RWPE1 (cell line): ENCODE results near the gene OR8D4.

Source experiments
- CTCF ChIA-PET: fragments of 350-600 bp; sonication (Branson Sonifier 250); formaldehyde crosslinking; extraction: SDS; loops from one replicate; lab custom pipeline; 2021; lab: Yijun Ruan, JAX
- POLR2A ChIA-PET: fragments of 400-600 bp; formaldehyde crosslinking; extraction: SDS; loops from one replicate; lab custom pipeline; 2020; ENCODE audit warnings: antibody characterized with exemption; ENCODE audit not compliant: low non-redundant PET; lab: Yijun Ruan, JAX
- DNase-seq: peaks from one replicate; pipeline ENCODE4 v3.0.0; 2012; ENCODE audit warnings: low spot score
- H3K27ac ChIP-seq: fragments of 450-650 bp; 2 replicates; pipeline ENCODE4 v1.5.1; 2017
- CTCF ChIP-seq: fragments of 450-650 bp; conservative IDR thresholded peaks from 2 replicates; pipeline ENCODE4 v1.5.1; 2017; ENCODE audit warnings: low read depth, mild to moderate bottlenecking

OR8D4 gene

GRCh38 chr11:123920943-123921342 is 19.0 kb downstream of the OR8D4 start:
- POLR2A ChIA-PET: no interaction called here
- no peak for DNase-seq
- CTCF ChIA-PET: no interaction called here
- TF ChIP-seq CTCF: no peak
- no peak overlapping the region for H3K27ac ChIP-seq

- CTCF ChIA-PET: no interaction called here
- DNase-seq: no peak
- POLR2A ChIA-PET: no interaction called here
- no peak for TF ChIP-seq CTCF
- no peak overlapping the region for H3K27ac ChIP-seq
Observed at GRCh38 chr11:123924027-123924426, 22.1 kb downstream of the OR8D4 start.

GRCh38 chr11:123939317-123939716 is 37.4 kb downstream of the OR8D4 start, which contains the start of gene OR4D5:
Gene OR4D5, plus strand, starts transcription at chr11:123939617. Its CDS starts 0 bp downstream, at chr11:123939617.
- H3K27ac ChIP-seq: no peak within 1 kb of the TSS
- ChIA-PET POLR2A (no interaction called here), CTCF (interaction anchor here (0.6 kb wide), 1 partner anchor 31 kb away, joined by 3 read pairs; no protein-coding TSS in a partner anchor)
- no peak for DNase-seq
- no peak for TF ChIP-seq CTCF

- DNase-seq: no peak
- TF ChIP-seq CTCF: no peak
- no peak overlapping the region for H3K27ac ChIP-seq
- ChIA-PET POLR2A (no interaction called here), CTCF (no interaction called here)
Observed at GRCh38 chr11:123942413-123942812, 40.4 kb downstream of the OR8D4 start.

GRCh38 chr11:123943738-123944137 is 41.8 kb downstream of the OR8D4 start, which contains the start of gene OR6T1:
Gene OR6T1, minus strand, starts transcription at chr11:123943838. Its CDS starts 0 bp downstream, at chr11:123943838.
- no peak for TF ChIP-seq CTCF
- POLR2A ChIA-PET: no interaction called here
- CTCF ChIA-PET: no interaction called here

GRCh38 chr11:123945132-123945531 is 43.2 kb downstream of the OR8D4 start:
- CTCF ChIA-PET: interaction anchor here (0.6 kb wide), 1 partner anchor 16 kb away, joined by 3 read pairs; no protein-coding TSS in a partner anchor
- H3K27ac ChIP-seq: no peak overlapping the region
- POLR2A ChIA-PET: no interaction called here
- no peak for TF ChIP-seq CTCF
- no peak for DNase-seq

More at GRCh38 chr11:123943738-123944137, 41.8 kb downstream of the OR8D4 start, which contains the start of gene OR6T1:
- no peak within 1 kb of the TSS for H3K27ac ChIP-seq
- DNase-seq: no peak
